HEK293 (cell line): ENCODE results near the gene KRTAP11-1.

ENCODE experiments used
- CTCF ChIA-PET: fragments of 350-600 bp; formaldehyde crosslinking; extraction: SDS; loops from one replicate; lab custom pipeline; 2021; ENCODE audit warnings: antibody characterized with exemption; lab: Yijun Ruan, JAX
- POLR2A ChIA-PET: fragments of 300-600 bp; formaldehyde crosslinking; extraction: SDS; loops from one replicate; lab custom pipeline; 2020; ENCODE audit warnings: antibody characterized with exemption, inconsistent platforms; lab: Yijun Ruan, JAX
- H3K27ac ChIP-seq: fragments of 200-500 bp; sonication (Bioruptor generic); 2 replicates; pipeline ENCODE4 v1.5.1; 2014; ENCODE audit warnings: low read depth, low read length, control low read depth, inconsistent platforms; ENCODE audit errors: extremely low read depth
- H3K36me3 ChIP-seq, 2 experiments: fragments of 200-500 bp in 1 of 2; sonication (Bioruptor generic) in 1 of 2; 1 replicate in 1 of 2; 2 replicates in 1 of 2; pipeline ENCODE4 v1.5.1; 2014 to 2017; ENCODE audit warnings: inconsistent platforms in 2 of 2, low read length in 2 of 2; ENCODE audit not compliant: control insufficient read depth in 2 of 2, insufficient read depth in 1 of 2
- H3K4me1 ChIP-seq: fragments of 200-500 bp; sonication (Bioruptor generic); 2 replicates; pipeline ENCODE4 v1.5.1; 2014; ENCODE audit warnings: mild to moderate bottlenecking, low read length, inconsistent platforms; ENCODE audit not compliant: control insufficient read depth, insufficient read depth
- H3K4me3 ChIP-seq: 2 replicates; pipeline ENCODE4 v1.5.1; 2011; ENCODE audit warnings: low read depth, mild to moderate bottlenecking, control low read depth, low read length, moderate library complexity
- H3K9me3 ChIP-seq: fragments of 200-500 bp; sonication (Bioruptor generic); 2 replicates; pipeline ENCODE4 v1.5.1; 2014; ENCODE audit warnings: low read depth, low read length, inconsistent platforms; ENCODE audit not compliant: control insufficient read depth, insufficient read depth
- GLI2 ChIP-seq: fragments of 450-650 bp; formaldehyde crosslinking; IDR thresholded peaks from 2 replicates; pipeline ENCODE4; 2017; ENCODE audit warnings: missing biosample characterization, missing genetic modification characterization, low read depth, borderline replicate concordance
- GLIS2 ChIP-seq: fragments of 450-650 bp; formaldehyde crosslinking; IDR thresholded peaks from 2 replicates; pipeline ENCODE4 v1.5.1; 2016; ENCODE audit warnings: missing biosample characterization, missing genetic modification characterization
- HOXC10 ChIP-seq: sonication (generic); formaldehyde crosslinking; IDR thresholded peaks from 2 replicates; pipeline ENCODE4 v1.8.1; 2023; ENCODE audit warnings: mild to moderate bottlenecking, missing genetic modification reagents
- SETDB1 ChIP-seq: IDR thresholded peaks from one replicate; pipeline ENCODE4 v1.6.1; 2017; ENCODE audit warnings: mild to moderate bottlenecking, low read length, moderate library complexity, mixed read lengths; ENCODE audit not compliant: insufficient read length
- TRIM28 ChIP-seq: IDR thresholded peaks from 2 replicates; pipeline ENCODE4 v1.6.1; 2011; ENCODE audit warnings: low read length, control low read depth, borderline replicate concordance
- TSHZ1 ChIP-seq: fragments of 450-650 bp; formaldehyde crosslinking; IDR thresholded peaks from 2 replicates; pipeline ENCODE4 v1.5.1; 2016; ENCODE audit warnings: missing biosample characterization, missing genetic modification characterization, borderline replicate concordance
- ZBTB49 ChIP-seq: fragments of 450-650 bp; formaldehyde crosslinking; IDR thresholded peaks from 2 replicates; pipeline ENCODE4 v1.5.1; 2016; ENCODE audit warnings: missing biosample characterization, missing genetic modification characterization, low read depth
- ZBTB6 ChIP-seq: fragments of 450-650 bp; formaldehyde crosslinking; IDR thresholded peaks from 2 replicates; pipeline ENCODE4 v1.5.1; 2017; ENCODE audit warnings: missing biosample characterization, missing genetic modification characterization
- ZBTB8A ChIP-seq: fragments of 450-650 bp; formaldehyde crosslinking; IDR thresholded peaks from 2 replicates; pipeline ENCODE4 v1.5.1; 2016; ENCODE audit warnings: missing biosample characterization, missing genetic modification characterization
- ZNF155 ChIP-seq: fragments of 450-650 bp; formaldehyde crosslinking; IDR thresholded peaks from 2 replicates; pipeline ENCODE4 v1.5.1; 2016; ENCODE audit warnings: missing biosample characterization, missing genetic modification characterization
- ZNF19 ChIP-seq: fragments of 450-650 bp; formaldehyde crosslinking; IDR thresholded peaks from 2 replicates; pipeline ENCODE4; 2016; ENCODE audit warnings: missing biosample characterization, missing genetic modification characterization, low read depth
- ZNF404 ChIP-seq: fragments of 450-650 bp; formaldehyde crosslinking; IDR thresholded peaks from 2 replicates; pipeline ENCODE4 v1.5.1; 2017; ENCODE audit warnings: missing biosample characterization, missing genetic modification characterization
- ZNF624 ChIP-seq: fragments of 450-650 bp; formaldehyde crosslinking; IDR thresholded peaks from 2 replicates; pipeline ENCODE4 v1.5.1; 2017; ENCODE audit warnings: missing biosample characterization, missing genetic modification characterization
- ZNF654 ChIP-seq: fragments of 450-650 bp; formaldehyde crosslinking; IDR thresholded peaks from 2 replicates; pipeline ENCODE4 v1.5.1; 2016; ENCODE audit warnings: low read depth, missing biosample characterization, missing genetic modification characterization
- ZNF660 ChIP-seq: fragments of 450-650 bp; IDR thresholded peaks from 2 replicates; pipeline ENCODE4 v1.5.1; 2018; ENCODE audit warnings: missing biosample characterization, mild to moderate bottlenecking, missing genetic modification characterization
- TF ChIP-seq, protein P1 (sequence below): IDR thresholded peaks from 2 replicates; pipeline ENCODE4 v1.6.1; 2011; ENCODE audit warnings: mild to moderate bottlenecking, low read depth, low read length, borderline replicate concordance
- TF ChIP-seq, protein P2 (sequence below): fragments of 450-650 bp; formaldehyde crosslinking; IDR thresholded peaks from 2 replicates; pipeline ENCODE4 v1.5.1; 2016; ENCODE audit warnings: missing biosample characterization, missing genetic modification characterization
- TF ChIP-seq, protein P3 (sequence below): fragments of 450-650 bp; formaldehyde crosslinking; IDR thresholded peaks from 2 replicates; pipeline ENCODE4 v1.5.1; 2016; ENCODE audit warnings: missing biosample characterization, missing genetic modification characterization
- TF ChIP-seq, protein P4 (sequence below): fragments of 450-650 bp; formaldehyde crosslinking; IDR thresholded peaks from 2 replicates; pipeline ENCODE4 v1.5.1; 2016; ENCODE audit warnings: missing biosample characterization, missing genetic modification characterization
- TF ChIP-seq, protein P5 (sequence below): fragments of 450-650 bp; formaldehyde crosslinking; IDR thresholded peaks from 2 replicates; pipeline ENCODE4 v1.5.1; 2016; ENCODE audit warnings: missing biosample characterization, missing genetic modification characterization

The KRTAP11-1 gene

GRCh38 chr21:30838536-30838935 lies 42.8 kb downstream of the KRTAP11-1 start (continued):
- TF ChIP-seq, protein P1, sequence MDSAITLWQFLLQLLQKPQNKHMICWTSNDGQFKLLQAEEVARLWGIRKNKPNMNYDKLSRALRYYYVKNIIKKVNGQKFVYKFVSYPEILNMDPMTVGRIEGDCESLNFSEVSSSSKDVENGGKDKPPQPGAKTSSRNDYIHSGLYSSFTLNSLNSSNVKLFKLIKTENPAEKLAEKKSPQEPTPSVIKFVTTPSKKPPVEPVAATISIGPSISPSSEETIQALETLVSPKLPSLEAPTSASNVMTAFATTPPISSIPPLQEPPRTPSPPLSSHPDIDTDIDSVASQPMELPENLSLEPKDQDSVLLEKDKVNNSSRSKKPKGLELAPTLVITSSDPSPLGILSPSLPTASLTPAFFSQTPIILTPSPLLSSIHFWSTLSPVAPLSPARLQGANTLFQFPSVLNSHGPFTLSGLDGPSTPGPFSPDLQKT, result no peak
- no peak for TF ChIP-seq HOXC10

- Histone ChIP-seq H3K9me3 (no peaks in the 10 kb centered on the region), H3K4me1 (no peaks in the 10 kb centered on the region), H3K36me3 (no peaks in the 10 kb centered on the region), H3K27ac (no peak overlapping the region), H3K4me3 (no peak overlapping the region)
- ChIA-PET CTCF (interaction anchor here (0.6 to 1.9 kb wide), 11 partner anchors 8 to 801 kb away, joined by 3 to 7 read pairs (median 4); partner anchors contain the start of gene KRTAP11-1), POLR2A (no interaction called here)
- TF ChIP-seq, protein P2, sequence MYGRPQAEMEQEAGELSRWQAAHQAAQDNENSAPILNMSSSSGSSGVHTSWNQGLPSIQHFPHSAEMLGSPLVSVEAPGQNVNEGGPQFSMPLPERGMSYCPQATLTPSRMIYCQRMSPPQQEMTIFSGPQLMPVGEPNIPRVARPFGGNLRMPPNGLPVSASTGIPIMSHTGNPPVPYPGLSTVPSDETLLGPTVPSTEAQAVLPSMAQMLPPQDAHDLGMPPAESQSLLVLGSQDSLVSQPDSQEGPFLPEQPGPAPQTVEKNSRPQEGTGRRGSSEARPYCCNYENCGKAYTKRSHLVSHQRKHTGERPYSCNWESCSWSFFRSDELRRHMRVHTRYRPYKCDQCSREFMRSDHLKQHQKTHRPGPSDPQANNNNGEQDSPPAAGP, result no peak
- TF ChIP-seq, protein P3, sequence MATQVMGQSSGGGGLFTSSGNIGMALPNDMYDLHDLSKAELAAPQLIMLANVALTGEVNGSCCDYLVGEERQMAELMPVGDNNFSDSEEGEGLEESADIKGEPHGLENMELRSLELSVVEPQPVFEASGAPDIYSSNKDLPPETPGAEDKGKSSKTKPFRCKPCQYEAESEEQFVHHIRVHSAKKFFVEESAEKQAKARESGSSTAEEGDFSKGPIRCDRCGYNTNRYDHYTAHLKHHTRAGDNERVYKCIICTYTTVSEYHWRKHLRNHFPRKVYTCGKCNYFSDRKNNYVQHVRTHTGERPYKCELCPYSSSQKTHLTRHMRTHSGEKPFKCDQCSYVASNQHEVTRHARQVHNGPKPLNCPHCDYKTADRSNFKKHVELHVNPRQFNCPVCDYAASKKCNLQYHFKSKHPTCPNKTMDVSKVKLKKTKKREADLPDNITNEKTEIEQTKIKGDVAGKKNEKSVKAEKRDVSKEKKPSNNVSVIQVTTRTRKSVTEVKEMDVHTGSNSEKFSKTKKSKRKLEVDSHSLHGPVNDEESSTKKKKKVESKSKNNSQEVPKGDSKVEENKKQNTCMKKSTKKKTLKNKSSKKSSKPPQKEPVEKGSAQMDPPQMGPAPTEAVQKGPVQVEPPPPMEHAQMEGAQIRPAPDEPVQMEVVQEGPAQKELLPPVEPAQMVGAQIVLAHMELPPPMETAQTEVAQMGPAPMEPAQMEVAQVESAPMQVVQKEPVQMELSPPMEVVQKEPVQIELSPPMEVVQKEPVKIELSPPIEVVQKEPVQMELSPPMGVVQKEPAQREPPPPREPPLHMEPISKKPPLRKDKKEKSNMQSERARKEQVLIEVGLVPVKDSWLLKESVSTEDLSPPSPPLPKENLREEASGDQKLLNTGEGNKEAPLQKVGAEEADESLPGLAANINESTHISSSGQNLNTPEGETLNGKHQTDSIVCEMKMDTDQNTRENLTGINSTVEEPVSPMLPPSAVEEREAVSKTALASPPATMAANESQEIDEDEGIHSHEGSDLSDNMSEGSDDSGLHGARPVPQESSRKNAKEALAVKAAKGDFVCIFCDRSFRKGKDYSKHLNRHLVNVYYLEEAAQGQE, result no peak
- TF ChIP-seq ZBTB6 (tag by site-specific recombination), result no peak
- TF ChIP-seq ZBTB8A (tag by site-specific recombination), result no peak
- no peak for TF ChIP-seq TSHZ1 (tag by site-specific recombination)
- TF ChIP-seq, protein P4, sequence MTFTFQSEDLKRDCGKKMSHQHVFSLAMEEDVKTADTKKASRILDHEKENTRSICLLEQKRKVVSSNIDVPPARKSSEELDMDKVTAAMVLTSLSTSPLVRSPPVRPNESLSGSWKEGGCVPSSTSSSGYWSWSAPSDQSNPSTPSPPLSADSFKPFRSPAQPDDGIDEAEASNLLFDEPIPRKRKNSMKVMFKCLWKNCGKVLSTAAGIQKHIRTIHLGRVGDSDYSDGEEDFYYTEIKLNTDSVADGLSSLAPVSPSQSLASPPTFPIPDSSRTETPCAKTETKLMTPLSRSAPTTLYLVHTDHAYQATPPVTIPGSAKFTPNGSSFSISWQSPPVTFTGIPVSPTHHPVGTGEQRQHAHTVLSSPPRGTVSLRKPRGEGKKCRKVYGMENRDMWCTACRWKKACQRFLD (tag by site-specific recombination), result no peak
- TF ChIP-seq, protein P5, sequence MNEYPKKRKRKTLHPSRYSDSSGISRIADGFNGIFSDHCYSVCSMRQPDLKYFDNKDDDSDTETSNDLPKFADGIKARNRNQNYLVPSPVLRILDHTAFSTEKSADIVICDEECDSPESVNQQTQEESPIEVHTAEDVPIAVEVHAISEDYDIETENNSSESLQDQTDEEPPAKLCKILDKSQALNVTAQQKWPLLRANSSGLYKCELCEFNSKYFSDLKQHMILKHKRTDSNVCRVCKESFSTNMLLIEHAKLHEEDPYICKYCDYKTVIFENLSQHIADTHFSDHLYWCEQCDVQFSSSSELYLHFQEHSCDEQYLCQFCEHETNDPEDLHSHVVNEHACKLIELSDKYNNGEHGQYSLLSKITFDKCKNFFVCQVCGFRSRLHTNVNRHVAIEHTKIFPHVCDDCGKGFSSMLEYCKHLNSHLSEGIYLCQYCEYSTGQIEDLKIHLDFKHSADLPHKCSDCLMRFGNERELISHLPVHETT (tag by site-specific recombination), result no peak
- TF ChIP-seq ZNF19 (tag by site-specific recombination), result no peak
- no peak for TF ChIP-seq ZNF624 (tag by site-specific recombination)
- TF ChIP-seq TRIM28, result peak; percentile 56; the same call in 1 of the 2 replicates
- no peak for TF ChIP-seq ZBTB49 (tag by site-specific recombination)
- TF ChIP-seq ZNF404 (tag by site-specific recombination), result no peak
- peak; percentile 68 for TF ChIP-seq SETDB1
- 0 out of 2 replicates have a peak, but pooled peaks have one; percentile 11 for TF ChIP-seq ZNF654 (tag by site-specific recombination)
- TF ChIP-seq ZNF155, result no peak
- TF ChIP-seq GLIS2, result no peak
- TF ChIP-seq GLI2, result no peak
- TF ChIP-seq ZNF660 (tag by site-specific recombination), result no peak
Measured at GRCh38 chr21:30831194-30831765, 50.1 kb downstream of the KRTAP11-1 start.
